IPS DF 6.9 (cell line): ENCODE measurements around the gene TLR6.

ENCODE experiments used
- DNase-seq: peaks from one replicate; pipeline ENCODE4 v3.0.0-alpha.2; 2013; ENCODE audit warnings: low read depth, low spot score
- H3K27ac ChIP-seq: one replicate; pipeline ENCODE4 v1.5.1; 2013; ENCODE audit warnings: low read length, control low read depth
- H3K27me3 ChIP-seq: 2 replicates; pipeline ENCODE4 v1.6.1; 2013; ENCODE audit warnings: mild to moderate bottlenecking, low read length; ENCODE audit not compliant: control insufficient read depth, insufficient read depth
- H3K36me3 ChIP-seq: 2 replicates; pipeline ENCODE4 v1.6.1; 2013; ENCODE audit warnings: low read length; ENCODE audit not compliant: control insufficient read depth, insufficient read depth
- H3K4me1 ChIP-seq: 2 replicates; pipeline ENCODE4 v1.6.1; 2013; ENCODE audit warnings: low read length; ENCODE audit not compliant: control insufficient read depth, insufficient read depth
- H3K4me3 ChIP-seq: 2 replicates; pipeline ENCODE4 v1.5.1; 2013; ENCODE audit warnings: mild to moderate bottlenecking, low read length
- H3K9me3 ChIP-seq: 2 replicates; pipeline ENCODE4 v1.6.1; 2013; ENCODE audit warnings: low read length, inconsistent platforms; ENCODE audit not compliant: control insufficient read depth, insufficient read depth
- WGBS: extraction: QIAGEN DNeasy Blood & Tissue Kit; methylation state at CpG from one replicate; pipeline ENCODE4 v1.1.7; 2013; ENCODE audit warnings: mixed read lengths, missing lambda C conversion rate; ENCODE audit not compliant: insufficient read length, insufficient coverage; 5-methylcytosine and 5-hydroxymethylcytosine counted together

TLR6 gene

DNA sequence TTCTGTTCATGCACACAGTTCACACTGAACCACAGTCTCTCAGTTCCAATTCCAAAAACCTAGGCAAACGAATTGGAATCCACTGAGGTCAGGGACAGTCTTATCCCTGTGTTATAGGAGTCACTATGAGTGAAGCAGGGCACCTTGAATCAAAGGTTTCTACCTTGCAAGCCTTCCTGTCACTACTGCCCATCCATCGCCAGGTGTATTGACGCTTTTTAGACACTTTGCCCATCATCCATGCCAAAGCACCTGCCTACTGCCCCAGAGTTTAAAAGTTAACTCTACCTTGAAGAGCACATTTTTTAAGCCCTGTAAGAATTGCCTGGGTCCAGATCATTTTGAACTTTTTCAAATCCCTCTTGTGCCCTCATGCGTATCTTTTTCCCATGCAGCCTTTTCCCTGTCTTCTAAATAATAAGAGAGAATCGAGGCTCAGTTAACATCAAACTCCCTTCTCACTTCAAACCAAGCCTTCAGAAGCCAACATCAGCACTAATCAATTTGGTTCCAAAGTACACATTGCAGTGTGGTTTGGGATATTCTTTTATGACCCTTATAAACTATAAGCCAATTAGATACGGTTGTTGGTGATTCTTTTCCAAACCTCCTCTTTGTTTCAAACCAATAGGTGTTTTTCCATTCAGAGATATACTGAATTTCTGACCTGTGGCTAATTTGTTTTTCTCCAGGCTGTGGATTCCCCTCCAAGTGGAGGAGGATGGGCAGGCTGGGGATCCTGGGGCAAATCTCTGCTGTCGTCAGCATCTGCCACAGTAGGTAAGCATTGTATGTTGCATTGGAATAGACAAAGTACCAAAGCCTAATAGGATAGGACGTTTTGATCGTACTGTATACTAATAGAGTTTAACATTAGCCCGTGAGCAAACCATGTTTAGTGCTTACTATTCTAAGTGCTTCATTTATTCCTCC lies 34.7 kb upstream of the TLR6 start:
- no peak overlapping the region for H3K4me3 ChIP-seq
- no peaks in the 10 kb centered on the region; the same call in 1 of the 2 replicates for H3K9me3 ChIP-seq
- H3K4me1 ChIP-seq, result no peaks in the 10 kb centered on the region
- no peaks in the 10 kb centered on the region for H3K27me3 ChIP-seq
- no CpG with 5 or more reads among the region's 10 CpGs for WGBS
- H3K36me3 ChIP-seq, result no peaks in the 10 kb centered on the region
- DNase-seq, result no peak
- no peak overlapping the region for H3K27ac ChIP-seq

DNA sequence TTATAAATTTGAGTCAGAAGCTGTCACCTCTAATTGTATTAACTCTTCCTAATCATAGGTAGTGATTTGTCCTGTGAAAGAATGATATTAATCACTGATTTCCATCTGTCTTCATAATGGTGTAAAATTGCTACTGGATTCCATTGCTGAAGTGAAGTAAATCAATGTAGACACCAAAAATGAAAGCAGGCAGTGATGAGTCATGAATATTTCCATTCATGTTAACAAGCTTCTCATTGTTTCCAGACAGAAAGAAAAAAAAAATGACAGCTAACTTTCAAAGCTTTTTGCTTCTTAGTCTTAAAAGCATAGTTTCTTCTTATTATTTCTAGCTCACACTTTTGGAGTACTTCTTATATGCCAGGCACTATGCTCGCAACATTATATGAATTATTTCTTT lies 32.5 kb upstream of the TLR6 start:
- Histone ChIP-seq H3K36me3 (no peaks in the 10 kb centered on the region), H3K27ac (no peak overlapping the region), H3K4me1 (no peaks in the 10 kb centered on the region), H3K27me3 (no peaks in the 10 kb centered on the region), H3K9me3 (no peaks in the 10 kb centered on the region; the same call in 1 of the 2 replicates), H3K4me3 (no peak overlapping the region)
- WGBS, result no CpG with 5 or more reads among the region's 1 CpG
- no peak for DNase-seq

DNA sequence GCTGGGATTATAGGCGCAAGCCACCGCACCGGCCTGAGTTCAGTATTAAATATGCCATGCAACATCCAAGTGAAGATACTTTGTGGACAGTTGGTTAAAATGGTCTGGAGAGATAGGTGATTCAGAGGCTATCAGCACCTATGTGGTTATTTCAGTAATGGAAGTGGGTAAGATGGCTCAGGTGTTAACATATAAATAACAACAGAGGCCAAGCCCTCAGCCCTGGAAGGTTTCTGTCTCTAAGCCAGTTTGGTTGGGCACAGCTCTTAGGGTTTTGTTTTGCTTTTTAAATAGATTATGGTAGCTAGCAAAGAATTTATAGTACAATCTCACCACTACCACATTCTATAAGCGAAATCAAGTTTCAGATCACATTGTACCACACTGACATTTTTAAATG lies 27.6 kb upstream of the TLR6 start:
- no CpG with 5 or more reads among the region's 4 CpGs for WGBS
- Histone ChIP-seq H3K27ac (no peak overlapping the region), H3K4me1 (no peaks in the 10 kb centered on the region), H3K27me3 (no peaks in the 10 kb centered on the region), H3K4me3 (no peak overlapping the region), H3K36me3 (no peaks in the 10 kb centered on the region), H3K9me3 (no peaks in the 10 kb centered on the region)
- no peak for DNase-seq

DNA sequence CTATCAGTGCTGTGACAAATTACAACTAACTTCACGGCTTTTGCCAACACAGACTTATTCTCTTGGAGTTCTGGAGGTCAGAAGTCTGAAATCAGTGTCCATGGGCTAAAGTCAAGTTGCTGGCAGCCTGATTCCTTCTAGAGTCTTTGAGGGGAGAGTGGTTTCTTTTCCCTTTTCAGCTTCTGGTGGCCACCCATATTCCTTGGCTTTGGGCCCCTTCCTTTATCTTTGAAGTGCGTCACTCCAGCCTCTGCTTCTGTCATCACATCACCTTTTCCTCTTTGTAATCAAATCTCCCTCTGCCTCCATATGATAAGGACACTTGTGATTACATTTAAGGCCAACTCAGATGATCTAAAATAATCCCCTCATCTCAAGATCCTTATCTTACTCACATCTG lies 20.0 kb upstream of the TLR6 start:
- Histone ChIP-seq H3K4me1 (no peaks in the 10 kb centered on the region), H3K4me3 (no peak overlapping the region), H3K36me3 (no peaks in the 10 kb centered on the region), H3K9me3 (no peaks in the 10 kb centered on the region), H3K27me3 (no peaks in the 10 kb centered on the region), H3K27ac (no peak overlapping the region)
- no peak for DNase-seq
- WGBS, result no CpG with 5 or more reads among the region's 2 CpGs

DNA sequence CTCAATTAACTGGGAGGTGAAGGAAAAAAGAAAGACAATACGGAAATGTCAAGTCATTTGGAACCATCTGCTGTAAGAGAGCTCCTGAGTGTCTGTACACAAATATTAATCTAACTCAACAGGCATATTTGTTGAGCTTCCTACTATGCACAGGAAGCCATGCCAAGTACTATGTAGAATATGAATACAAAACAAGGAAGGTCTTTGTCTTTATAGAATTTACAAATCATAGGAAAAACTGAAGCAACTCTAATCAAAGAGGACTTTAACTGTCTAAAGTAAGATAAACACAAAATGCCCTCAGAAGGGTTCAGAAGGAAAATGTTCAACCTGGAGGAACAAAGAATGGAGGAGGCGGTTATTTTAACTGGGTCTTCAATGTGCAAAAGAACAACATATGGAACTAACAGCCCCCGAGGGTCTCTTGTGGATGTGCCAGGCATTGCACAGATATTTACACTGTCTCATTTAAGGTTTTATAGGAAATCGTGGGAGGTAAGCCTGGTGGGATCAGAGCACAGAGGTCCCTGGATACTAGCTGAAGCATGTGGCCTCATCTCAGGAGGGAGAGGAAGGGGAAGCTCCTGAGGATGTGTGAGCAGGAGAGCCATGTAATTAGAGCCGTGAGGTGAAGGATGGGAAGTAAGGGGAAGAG lies 16.8 kb upstream of the TLR6 start:
- Histone ChIP-seq H3K27ac (no peak overlapping the region), H3K36me3 (no peaks in the 10 kb centered on the region), H3K4me1 (no peaks in the 10 kb centered on the region), H3K27me3 (no peaks in the 10 kb centered on the region), H3K9me3 (no peaks in the 10 kb centered on the region), H3K4me3 (no peak overlapping the region)
- WGBS, result no CpG with 5 or more reads among the region's 5 CpGs
- DNase-seq, result no peak

DNA sequence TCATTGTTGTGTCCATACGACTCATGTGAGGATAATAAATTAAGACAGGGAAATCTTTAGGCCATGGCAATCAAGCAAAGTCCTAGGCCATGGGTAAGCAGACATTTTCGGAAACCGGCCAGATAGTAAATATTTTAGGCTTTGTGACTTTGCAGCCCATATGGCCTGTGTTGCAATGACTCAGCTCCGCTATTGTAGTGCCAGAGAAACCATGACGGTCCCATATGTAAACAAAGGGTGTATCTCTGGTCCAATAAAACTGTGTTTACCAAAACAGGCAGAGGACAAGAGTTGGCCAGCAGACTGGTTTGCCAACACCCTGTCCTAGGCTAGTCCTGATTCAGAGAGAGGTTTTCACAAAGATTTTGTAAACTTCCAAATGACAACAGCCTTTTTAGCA lies 16.0 kb upstream of the TLR6 start:
- no peak for DNase-seq
- WGBS, result no CpG with 5 or more reads among the region's 5 CpGs
- no peak overlapping the region for H3K4me3 ChIP-seq
- H3K36me3 ChIP-seq, result no peaks in the 10 kb centered on the region
- no peaks in the 10 kb centered on the region for H3K4me1 ChIP-seq
- H3K9me3 ChIP-seq, result no peaks in the 10 kb centered on the region
- no peaks in the 10 kb centered on the region for H3K27me3 ChIP-seq
- H3K27ac ChIP-seq, result no peak overlapping the region

DNA sequence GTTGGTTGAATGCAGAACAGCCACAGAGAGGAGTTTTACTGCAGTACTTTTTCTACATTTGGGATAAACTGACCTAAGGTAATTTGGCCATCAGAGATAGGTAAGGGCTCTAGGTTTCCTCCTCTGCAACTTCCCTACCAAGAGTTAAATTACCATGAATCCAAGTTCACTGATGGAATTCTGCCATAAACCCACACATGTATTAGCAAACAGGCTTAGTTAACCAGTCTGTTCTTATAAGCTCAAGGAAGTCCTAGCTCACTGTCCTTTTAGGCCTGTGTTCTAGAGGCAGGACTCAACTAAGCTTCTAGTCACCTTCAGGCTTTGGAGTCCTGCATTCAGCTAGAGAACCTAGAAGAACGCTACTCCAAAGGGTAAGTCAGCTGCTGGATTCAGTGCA lies 15.0 kb upstream of the TLR6 start:
- H3K36me3 ChIP-seq, result no peaks in the 10 kb centered on the region
- H3K4me3 ChIP-seq, result no peak overlapping the region
- H3K27ac ChIP-seq, result no peak overlapping the region
- WGBS, result no CpG with 5 or more reads among the region's 1 CpG
- DNase-seq, result no peak
- H3K27me3 ChIP-seq, result no peaks in the 10 kb centered on the region
- H3K4me1 ChIP-seq, result no peaks in the 10 kb centered on the region
- H3K9me3 ChIP-seq, result no peaks in the 10 kb centered on the region

DNA sequence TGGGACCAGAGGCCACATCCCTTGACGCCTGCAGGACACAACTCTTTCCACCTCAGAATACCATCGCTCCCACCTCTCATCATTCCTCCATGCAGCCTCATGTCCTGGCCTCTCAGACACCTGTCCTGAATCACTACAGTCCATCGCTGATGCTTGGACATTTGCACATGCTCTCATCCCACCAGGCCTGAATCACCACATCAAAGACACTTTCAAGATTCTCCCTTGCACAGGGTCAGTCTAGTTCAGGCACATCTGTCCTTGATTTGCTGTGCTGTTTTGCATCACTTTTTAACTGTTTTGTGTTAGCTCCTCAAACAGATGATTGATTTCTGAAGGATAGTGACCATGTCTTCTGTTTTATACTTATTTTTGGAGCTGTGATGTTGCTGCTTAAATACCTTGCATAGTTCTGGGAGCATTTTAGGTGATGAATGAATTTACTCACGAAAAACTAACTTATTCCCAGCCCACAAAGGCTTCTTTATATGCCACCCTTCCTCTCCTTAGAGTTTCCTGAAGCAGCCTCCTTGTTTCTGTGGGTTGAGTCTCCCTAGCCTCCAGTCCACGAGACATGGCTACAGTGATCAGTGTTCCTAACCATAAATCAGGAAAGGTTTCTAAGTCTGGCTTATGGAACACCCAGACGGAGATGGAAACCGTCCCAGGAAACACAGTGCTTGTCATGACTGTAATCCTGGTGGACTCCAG lies 13.6 kb upstream of the TLR6 start:
- no CpG with 5 or more reads among the region's 7 CpGs for WGBS
- Histone ChIP-seq H3K27ac (no peak overlapping the region), H3K27me3 (no peaks in the 10 kb centered on the region), H3K4me1 (no peaks in the 10 kb centered on the region), H3K4me3 (no peak overlapping the region), H3K9me3 (no peaks in the 10 kb centered on the region), H3K36me3 (no peaks in the 10 kb centered on the region)
- no peak for DNase-seq

DNA sequence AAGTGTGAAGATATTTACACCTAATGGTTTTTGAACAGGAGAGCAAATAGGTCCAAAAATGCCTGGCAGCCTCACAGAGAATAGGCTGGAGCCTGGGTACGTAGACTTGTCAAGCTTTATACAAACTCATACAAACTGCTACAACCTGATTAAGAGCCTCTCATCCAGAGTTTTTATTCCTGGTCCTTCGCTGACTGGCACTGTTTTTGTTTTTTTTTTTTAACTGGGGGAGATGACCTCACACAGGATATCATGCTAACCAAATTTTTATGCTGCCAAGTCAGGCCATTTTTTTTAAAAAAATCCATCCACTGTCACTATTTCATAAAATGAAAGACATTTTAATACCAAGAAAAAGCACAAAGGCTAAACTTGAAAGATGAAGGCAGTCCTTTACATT lies 12.9 kb upstream of the TLR6 start:
- Histone ChIP-seq H3K27ac (no peak overlapping the region), H3K4me1 (no peaks in the 10 kb centered on the region), H3K27me3 (no peaks in the 10 kb centered on the region), H3K4me3 (no peak overlapping the region), H3K36me3 (no peaks in the 10 kb centered on the region), H3K9me3 (no peaks in the 10 kb centered on the region)
- no CpG with 5 or more reads among the region's 2 CpGs for WGBS
- DNase-seq, result no peak

DNA sequence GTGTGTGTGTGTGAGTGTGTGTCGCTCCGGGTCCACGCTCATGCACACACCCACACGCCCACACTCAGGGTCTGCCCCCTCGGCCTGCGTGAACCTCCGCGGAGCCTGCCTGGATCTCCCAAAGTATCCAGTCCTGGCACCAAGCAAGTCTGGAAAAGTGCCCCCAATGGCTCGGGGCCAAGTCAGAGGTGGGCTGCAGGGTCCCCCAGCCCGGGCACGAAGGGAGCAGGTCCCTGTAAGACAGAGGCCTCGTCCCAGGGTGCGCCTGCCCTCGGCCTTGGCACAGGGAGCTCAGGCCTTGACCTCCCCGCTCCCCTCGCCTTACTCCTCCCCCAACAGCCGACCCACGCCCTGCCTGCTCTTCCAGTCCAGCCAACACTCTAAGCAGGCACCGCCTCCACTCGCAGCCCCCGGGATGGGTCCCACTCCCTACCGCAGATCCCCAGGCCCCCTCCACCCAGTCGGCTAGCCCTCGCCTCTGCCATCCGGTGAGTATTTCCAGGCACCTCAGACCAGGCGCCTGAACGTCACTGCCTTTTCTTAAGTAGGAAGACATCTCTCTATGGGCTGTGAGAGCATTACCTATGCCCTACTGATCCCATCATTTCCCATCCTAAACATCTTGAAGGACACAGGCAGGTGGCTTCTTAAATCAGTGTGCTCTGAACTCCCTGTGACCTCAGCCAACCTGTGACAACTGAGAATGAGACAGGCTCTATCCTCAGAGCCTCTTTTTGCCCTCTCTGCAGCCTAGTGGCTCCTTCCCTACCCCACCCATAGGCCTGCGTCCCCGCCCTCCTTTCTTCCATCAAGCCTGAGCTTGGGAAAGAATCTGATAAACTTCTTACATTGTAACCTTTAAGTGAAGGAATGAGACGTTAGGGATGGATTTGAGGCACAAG lies 11.7 kb upstream of the TLR6 start:
- Histone ChIP-seq H3K36me3 (no peaks in the 10 kb centered on the region), H3K4me1 (no peaks in the 10 kb centered on the region), H3K27ac (no peak overlapping the region), H3K27me3 (no peaks in the 10 kb centered on the region; the same call in 1 of the 2 replicates), H3K4me3 (peak overlapping the region; percentile 68; the same call in 1 of the 2 replicates), H3K9me3 (no peaks in the 10 kb centered on the region)
- whole genome bisulfite sequencing, result no CpG with 5 or more reads among the region's 30 CpGs
- DNase-seq, result no peak
